ENCODE data around the gene IRF9.

DNA sequence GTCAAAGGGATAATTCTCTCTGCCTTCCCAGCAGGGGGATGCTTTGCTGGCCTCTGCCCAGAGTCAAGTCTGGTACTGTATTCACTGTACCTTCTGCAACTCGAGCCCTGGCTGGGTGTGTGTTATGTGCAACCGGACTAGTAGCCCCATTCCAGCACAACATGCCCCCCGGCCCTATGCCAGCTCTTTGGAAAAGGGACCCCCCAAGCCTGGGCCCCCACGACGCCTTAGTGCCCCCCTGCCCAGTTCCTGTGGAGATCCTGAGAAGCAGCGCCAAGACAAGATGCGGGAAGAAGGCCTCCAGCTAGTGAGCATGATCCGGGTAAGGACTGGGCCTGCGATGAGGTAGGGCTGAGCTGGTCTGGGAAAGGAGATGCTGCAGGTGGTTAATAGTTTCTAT is 10.5 kb upstream of the IRF9 start:
- TF ChIP-seq TEAD4 (IDR thresholded peaks at IDR 0.05), result no peak
- TF ChIP-seq CREB1 (IDR thresholded peaks at IDR 0.05; ENCODE audit: low read depth), result no peak
- TF ChIP-seq TAF1 (IDR thresholded peaks at IDR 0.05; ENCODE audit: low read depth), result no peak
- no peak for TF ChIP-seq EP300 (IDR thresholded peaks at IDR 0.05; ENCODE audit: borderline replicate concordance)
- TF ChIP-seq NFIC (IDR thresholded peaks at IDR 0.05), result no peak
- no peak for TF ChIP-seq TCF12 (IDR thresholded peaks at IDR 0.05; ENCODE audit: low read depth)
- TF ChIP-seq YY1 (IDR thresholded peaks at IDR 0.05; ENCODE audit: low read depth), result no peak
- TF ChIP-seq RAD21 (IDR thresholded peaks at IDR 0.05; ENCODE audit: low read depth), result no peak
- no peak for TF ChIP-seq FOXM1 (IDR thresholded peaks at IDR 0.05; ENCODE audit: borderline replicate concordance, low read depth)
- no peak for TF ChIP-seq CEBPB (IDR thresholded peaks at IDR 0.05)
- TF ChIP-seq, protein P1, sequence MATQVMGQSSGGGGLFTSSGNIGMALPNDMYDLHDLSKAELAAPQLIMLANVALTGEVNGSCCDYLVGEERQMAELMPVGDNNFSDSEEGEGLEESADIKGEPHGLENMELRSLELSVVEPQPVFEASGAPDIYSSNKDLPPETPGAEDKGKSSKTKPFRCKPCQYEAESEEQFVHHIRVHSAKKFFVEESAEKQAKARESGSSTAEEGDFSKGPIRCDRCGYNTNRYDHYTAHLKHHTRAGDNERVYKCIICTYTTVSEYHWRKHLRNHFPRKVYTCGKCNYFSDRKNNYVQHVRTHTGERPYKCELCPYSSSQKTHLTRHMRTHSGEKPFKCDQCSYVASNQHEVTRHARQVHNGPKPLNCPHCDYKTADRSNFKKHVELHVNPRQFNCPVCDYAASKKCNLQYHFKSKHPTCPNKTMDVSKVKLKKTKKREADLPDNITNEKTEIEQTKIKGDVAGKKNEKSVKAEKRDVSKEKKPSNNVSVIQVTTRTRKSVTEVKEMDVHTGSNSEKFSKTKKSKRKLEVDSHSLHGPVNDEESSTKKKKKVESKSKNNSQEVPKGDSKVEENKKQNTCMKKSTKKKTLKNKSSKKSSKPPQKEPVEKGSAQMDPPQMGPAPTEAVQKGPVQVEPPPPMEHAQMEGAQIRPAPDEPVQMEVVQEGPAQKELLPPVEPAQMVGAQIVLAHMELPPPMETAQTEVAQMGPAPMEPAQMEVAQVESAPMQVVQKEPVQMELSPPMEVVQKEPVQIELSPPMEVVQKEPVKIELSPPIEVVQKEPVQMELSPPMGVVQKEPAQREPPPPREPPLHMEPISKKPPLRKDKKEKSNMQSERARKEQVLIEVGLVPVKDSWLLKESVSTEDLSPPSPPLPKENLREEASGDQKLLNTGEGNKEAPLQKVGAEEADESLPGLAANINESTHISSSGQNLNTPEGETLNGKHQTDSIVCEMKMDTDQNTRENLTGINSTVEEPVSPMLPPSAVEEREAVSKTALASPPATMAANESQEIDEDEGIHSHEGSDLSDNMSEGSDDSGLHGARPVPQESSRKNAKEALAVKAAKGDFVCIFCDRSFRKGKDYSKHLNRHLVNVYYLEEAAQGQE (IDR thresholded peaks at IDR 0.05; ENCODE audit: low read depth), result no peak
- no peak for TF ChIP-seq EGR1 (IDR thresholded peaks at IDR 0.05)
- TF ChIP-seq, protein P2, sequence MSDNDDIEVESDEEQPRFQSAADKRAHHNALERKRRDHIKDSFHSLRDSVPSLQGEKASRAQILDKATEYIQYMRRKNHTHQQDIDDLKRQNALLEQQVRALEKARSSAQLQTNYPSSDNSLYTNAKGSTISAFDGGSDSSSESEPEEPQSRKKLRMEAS (IDR thresholded peaks at IDR 0.05), result no peak
